Measurements from ENCODE around the gene LYPD6B. TPM values are rescaled to one million over a fixed set of nuclear protein-coding genes. Genes with fewer than 3 reads are reported as not detected.

Gene LYPD6B
- total RNA-seq, 1 experiment from 2014 or later = 2.0 TPM

GRCh38 chr2:149094217-149095015, 55.9 kb downstream of the LYPD6B start:
- Histone ChIP-seq H2BK12ac (ENCODE audit: insufficient read length, low read depth, low read length) (no peak overlapping the region), H2BK20ac (ENCODE audit: low read depth, low read length, poor library complexity, severe bottlenecking) (no peak overlapping the region), H3K79me1 (ENCODE audit: insufficient read depth, low read depth, low read length, poor library complexity, severe bottlenecking) (no peaks in the 10 kb centered on the region), H3K4me2 (ENCODE audit: insufficient read depth, insufficient read length, low read length) (no peak overlapping the region), H4K91ac (ENCODE audit: insufficient read length, low read depth, low read length) (no peak overlapping the region), H3K14ac (ENCODE audit: insufficient read depth, low read length) (no peak overlapping the region), H2AK5ac (ENCODE audit: insufficient read length, low read length) (no peak overlapping the region), H4K20me1 (ENCODE audit: control insufficient read depth, insufficient read depth, insufficient read length) (no peaks in the 10 kb centered on the region), H2BK120ac (ENCODE audit: low read depth, low read length, poor library complexity, severe bottlenecking) (no peak overlapping the region), H3K18ac (ENCODE audit: insufficient read length, low read depth, low read length) (no peak overlapping the region), H3K23ac (ENCODE audit: insufficient read length, low read depth, low read length) (no peak overlapping the region), H3K4ac (ENCODE audit: low read depth, low read length) (no peak overlapping the region), H3K79me2 (ENCODE audit: insufficient read depth, low read length) (no peaks in the 10 kb centered on the region), H4K5ac (ENCODE audit: insufficient read length, low read depth, low read length) (no peak overlapping the region), H3K4me1 (ENCODE audit: insufficient read depth, low read length) (no peaks in the 10 kb centered on the region), H2AFZ (ENCODE audit: low read length) (no peak overlapping the region), H2BK5ac (ENCODE audit: insufficient read length, low read length) (no peak overlapping the region), H3K9me3 (ENCODE audit: control insufficient read depth, low read depth, low read length) (no peaks in the 10 kb centered on the region), H3T11ph (ENCODE audit: low read length) (no peak overlapping the region), H3K23me2 (ENCODE audit: insufficient read length, low read depth, low read length, poor library complexity, severe bottlenecking) (no peaks in the 10 kb centered on the region), H3K27ac (ENCODE audit: insufficient read length, low read depth, low read length) (no peak overlapping the region), H3K27me3 (ENCODE audit: insufficient read depth, low read length) (no peaks in the 10 kb centered on the region), H2BK15ac (ENCODE audit: low read depth, low read length) (no peak overlapping the region), H3K9ac (ENCODE audit: extremely low read depth, insufficient read length, low read length) (no peak overlapping the region), H4K8ac (replicated peaks; ENCODE audit: insufficient read length, low read depth, low read length) (no peak overlapping the region), H3K56ac (ENCODE audit: insufficient read length, low read depth, low read length) (no peak overlapping the region)
- Mint-ChIP-seq H3K4me1 (peaks cover 0 to 2% of the 10 kb centered on the region in 2 experiments; a peak in 1 of 4 replicates), H3K36me3 (ENCODE audit: insufficient read depth in 1 of 3, low read depth in 3 of 3) (no peaks in the 10 kb centered on the region), H3K27me3 (ENCODE audit: low read depth) (peaks cover 5% of the 10 kb centered on the region), H3K4me3 (no peak overlapping the region), H3K27ac (no peak overlapping the region), H3K9me3 (no peaks in the 10 kb centered on the region)
- WGBS (ENCODE audit: extremely low coverage, insufficient read length, low lambda C conversion rate) = no CpG with 5 or more reads among the region's 5 CpGs
- no peak for TF ChIP-seq CTCF (conservative IDR thresholded peaks at IDR 0.05)
- DNase-seq = no peak

All from H9 (cell line).